SU-DHL-6 (cell line): ENCODE results near the gene U2AF2.

Experiments
- H2AFZ ChIP-seq: fragments of 200-600 bp; sonication (generic); 2 replicates; pipeline ENCODE4 v1.6.1; 2014; ENCODE audit warnings: low read depth, mild to moderate bottlenecking, moderate library complexity, mixed read lengths, antibody characterized with exemption, low read length; ENCODE audit not compliant: severe bottlenecking
- H3F3A ChIP-seq: fragments of 200-600 bp; shearing (Covaris generic); 2 replicates; pipeline ENCODE4 v1.6.0; 2016; ENCODE audit warnings: antibody characterized with exemption, mild to moderate bottlenecking; ENCODE audit not compliant: insufficient read depth
- H3K27ac ChIP-seq: fragments of 200-600 bp; sonication (generic); 2 replicates; pipeline ENCODE4 v1.5.1; 2016; ENCODE audit warnings: low read depth, mild to moderate bottlenecking, low read length, moderate library complexity, mixed read lengths
- H3K27me3 ChIP-seq: fragments of 200-600 bp; sonication (generic), shearing (Covaris generic); 2 replicates; pipeline ENCODE4 v1.6.0; 2014; ENCODE audit warnings: mild to moderate bottlenecking, low read length
- H3K36me3 ChIP-seq: fragments of 200-600 bp; sonication (generic); 2 replicates; pipeline ENCODE4 v1.6.1; 2014; ENCODE audit warnings: mild to moderate bottlenecking, low read length, mixed read lengths
- H3K4me2 ChIP-seq: fragments of 300-600, 200-600 bp; shearing (Covaris generic), sonication (generic); 2 replicates; pipeline ENCODE4 v1.6.0; 2014; ENCODE audit warnings: low read length, low read depth, mild to moderate bottlenecking; ENCODE audit not compliant: poor library complexity, severe bottlenecking
- H3K4me3 ChIP-seq: fragments of 200-600 bp; sonication (generic); 2 replicates; pipeline ENCODE4 v1.5.1; 2014; ENCODE audit warnings: antibody characterized with exemption, low read length, mild to moderate bottlenecking, mixed read lengths; ENCODE audit not compliant: insufficient read depth, poor library complexity, severe bottlenecking
- H3K79me2 ChIP-seq: fragments of 200-600 bp; sonication (generic); 2 replicates; pipeline ENCODE4 v1.6.1; 2014; ENCODE audit warnings: mild to moderate bottlenecking, low read length, moderate library complexity; ENCODE audit not compliant: insufficient read depth
- H3K9ac ChIP-seq: fragments of 200-600 bp; sonication (generic); 2 replicates; pipeline ENCODE4 v1.7.0; 2014; ENCODE audit warnings: mild to moderate bottlenecking, low read length
- H3K9me2 ChIP-seq: fragments of 200-600 bp; sonication (generic); replicated peaks from 2 replicates; pipeline ENCODE4 v1.6.1; 2014; ENCODE audit warnings: low read length; ENCODE audit not compliant: insufficient read depth
- H3K9me3 ChIP-seq: fragments of 200-600 bp; sonication (generic); 2 replicates; pipeline ENCODE4 v1.6.1; 2014; ENCODE audit warnings: low read length, mixed read lengths; ENCODE audit not compliant: insufficient read depth
- H4K20me1 ChIP-seq: fragments of 200-600 bp; sonication (generic); 2 replicates; pipeline ENCODE4 v1.6.1; 2014; ENCODE audit warnings: low read depth, mild to moderate bottlenecking, antibody characterized with exemption, low read length, moderate library complexity, mixed read lengths
- CTCF ChIP-seq: fragments of 200-600 bp; sonication (generic); IDR thresholded peaks from one replicate; pipeline ENCODE4 v1.5.1; 2017; ENCODE audit warnings: antibody characterized with exemption, mild to moderate bottlenecking, low read length, moderate library complexity; ENCODE audit not compliant: insufficient read depth, poor library complexity, severe bottlenecking
- EZH2phosphoT487 ChIP-seq: fragments of 200-600 bp; sonication (generic), shearing (Covaris generic); conservative IDR thresholded peaks from 2 replicates; pipeline ENCODE4 v1.6.1; 2018; ENCODE audit warnings: mild to moderate bottlenecking, antibody characterized with exemption, low read length, moderate library complexity, mixed read lengths

The U2AF2 gene

GRCh38 chr19:55645512-55645881, 9.3 kb upstream of the U2AF2 start:
- H3K4me3 ChIP-seq, result peak overlapping the region; percentile 99

GRCh38 chr19:55646889-55647731, 7.7 kb upstream of the U2AF2 start:
- peak overlapping the region; percentile 95 for H3K27ac ChIP-seq

More at GRCh38 chr19:55645512-55645881, 9.3 kb upstream of the U2AF2 start:
- TF ChIP-seq EZH2phosphoT487 (no peak), CTCF (no peak)
- peak overlapping the region; percentile 98 for H3K9ac ChIP-seq
- no peaks in the 10 kb centered on the region for H3K9me3 ChIP-seq
- H3F3A ChIP-seq, result peaks cover 48% of the 10 kb centered on the region
- no peaks in the 10 kb centered on the region for H3K9me2 ChIP-seq
- H3K4me2 ChIP-seq, result peak overlapping the region; percentile 71
- H4K20me1 ChIP-seq, result no peaks in the 10 kb centered on the region
- H3K27ac ChIP-seq, result peak overlapping the region; percentile 90
- H3K79me2 ChIP-seq, result peaks cover 24% of the 10 kb centered on the region
- H3K27me3 ChIP-seq, result no peaks in the 10 kb centered on the region
- H2AFZ ChIP-seq, result no peak overlapping the region
- no peaks in the 10 kb centered on the region; the same call in 1 of the 2 replicates for H3K36me3 ChIP-seq

GRCh38 chr19:55647732-55648584, 6.9 kb upstream of the U2AF2 start, which contains the start of gene CCDC106:
Gene CCDC106 (plus strand): TSS chr19:55648212. CDS start chr19:55649047, 835 bp downstream.
- Histone ChIP-seq H3K27ac (peak within 1 kb of the TSS; percentile 95), H3K9me3 (no peaks in the 10 kb centered on the region), H3K9me2 (no peaks in the 10 kb centered on the region), H4K20me1 (no peaks in the 10 kb centered on the region), H3K36me3 (no peaks in the 10 kb centered on the region; the same call in 1 of the 2 replicates), H2AFZ (no peak within 1 kb of the TSS), H3K9ac (peak within 1 kb of the TSS; percentile 92), H3K27me3 (no peaks in the 10 kb centered on the region), H3F3A (peaks cover 36% of the 10 kb centered on the region), H3K4me3 (peak within 1 kb of the TSS; percentile 69), H3K4me2 (peak within 1 kb of the TSS; percentile 87), H3K79me2 (peaks cover 24% of the 10 kb centered on the region)
- no peak for TF ChIP-seq CTCF
- TF ChIP-seq EZH2phosphoT487, result no peak

More at GRCh38 chr19:55646889-55647731, 7.7 kb upstream of the U2AF2 start:
- Histone ChIP-seq H3K4me3 (peak overlapping the region; percentile 69), H3K9ac (peak overlapping the region; percentile 92), H3K9me3 (no peaks in the 10 kb centered on the region), H4K20me1 (no peaks in the 10 kb centered on the region), H3K27me3 (no peaks in the 10 kb centered on the region), H3K36me3 (no peaks in the 10 kb centered on the region; the same call in 1 of the 2 replicates), H3K9me2 (no peaks in the 10 kb centered on the region), H3F3A (peaks cover 39% of the 10 kb centered on the region), H2AFZ (no peak overlapping the region), H3K79me2 (peaks cover 24% of the 10 kb centered on the region), H3K4me2 (peak overlapping the region; percentile 87)
- TF ChIP-seq CTCF (no peak), EZH2phosphoT487 (no peak)
